GM10266 (cell line): ENCODE measurements around the gene CHPF.
A peak's percentile ranks its signal among the peaks of the same experiment; 100 is the strongest.

Experiments used
- DNase-seq: peaks from one replicate; pipeline ENCODE4 v3.0.0; 2012; ENCODE audit errors: extremely low spot score
- CTCF ChIP-seq: IDR thresholded peaks from 2 replicates; pipeline ENCODE4 v1.5.1; 2012; ENCODE audit warnings: mild to moderate bottlenecking, low read depth; ENCODE audit not compliant: control insufficient read depth, insufficient read depth; ENCODE audit errors: missing control alignments

CHPF gene

DNA sequence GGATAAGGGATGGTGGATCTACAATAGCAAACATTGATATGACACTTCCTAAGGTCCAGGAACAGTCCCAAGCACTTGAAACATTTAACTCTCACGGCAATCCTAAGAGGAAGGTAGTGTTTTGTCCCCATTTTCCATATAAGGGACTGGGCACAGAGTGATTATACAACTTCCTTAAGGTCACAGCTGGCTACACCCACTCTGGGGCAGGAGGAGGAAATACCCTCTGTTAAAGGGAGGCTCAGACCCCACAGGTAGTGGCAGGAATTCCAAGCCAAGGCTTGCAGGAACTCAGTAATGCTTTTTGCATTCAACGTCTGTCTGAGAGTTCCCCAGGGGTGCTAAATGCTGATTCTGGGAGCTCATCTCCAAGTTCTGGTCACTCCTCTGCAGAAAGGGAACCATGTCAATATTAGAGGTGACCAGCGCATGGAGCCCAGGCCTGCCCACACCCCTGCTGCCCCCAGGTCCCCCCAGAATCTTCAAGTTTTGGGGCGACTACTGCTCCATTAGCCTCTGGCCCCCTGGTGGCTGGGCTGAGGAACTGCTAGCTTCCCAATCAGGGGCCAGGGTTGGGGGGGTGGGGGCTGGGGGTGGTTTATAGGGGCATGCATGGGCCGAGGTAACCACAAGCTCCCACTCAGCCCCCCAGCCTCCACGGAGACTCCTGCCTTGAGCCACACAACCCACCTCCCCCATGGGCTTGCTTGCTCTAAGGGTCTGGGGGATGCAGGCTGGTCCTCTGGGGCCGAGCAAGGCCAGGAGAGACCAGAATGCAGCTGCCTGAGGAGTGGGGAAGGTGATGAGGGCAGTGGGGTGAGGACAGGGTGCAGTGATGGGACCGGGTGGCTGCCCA is 16.7 kb upstream of the CHPF start:
- TF ChIP-seq CTCF: peak; percentile 54
- peak; percentile 77 for DNase-seq

- DNase-seq: no peak
- TF ChIP-seq CTCF: no peak
These were observed 15.7 kb upstream of the CHPF start for GRCh38 chr2:219559156-219559915.

DNA sequence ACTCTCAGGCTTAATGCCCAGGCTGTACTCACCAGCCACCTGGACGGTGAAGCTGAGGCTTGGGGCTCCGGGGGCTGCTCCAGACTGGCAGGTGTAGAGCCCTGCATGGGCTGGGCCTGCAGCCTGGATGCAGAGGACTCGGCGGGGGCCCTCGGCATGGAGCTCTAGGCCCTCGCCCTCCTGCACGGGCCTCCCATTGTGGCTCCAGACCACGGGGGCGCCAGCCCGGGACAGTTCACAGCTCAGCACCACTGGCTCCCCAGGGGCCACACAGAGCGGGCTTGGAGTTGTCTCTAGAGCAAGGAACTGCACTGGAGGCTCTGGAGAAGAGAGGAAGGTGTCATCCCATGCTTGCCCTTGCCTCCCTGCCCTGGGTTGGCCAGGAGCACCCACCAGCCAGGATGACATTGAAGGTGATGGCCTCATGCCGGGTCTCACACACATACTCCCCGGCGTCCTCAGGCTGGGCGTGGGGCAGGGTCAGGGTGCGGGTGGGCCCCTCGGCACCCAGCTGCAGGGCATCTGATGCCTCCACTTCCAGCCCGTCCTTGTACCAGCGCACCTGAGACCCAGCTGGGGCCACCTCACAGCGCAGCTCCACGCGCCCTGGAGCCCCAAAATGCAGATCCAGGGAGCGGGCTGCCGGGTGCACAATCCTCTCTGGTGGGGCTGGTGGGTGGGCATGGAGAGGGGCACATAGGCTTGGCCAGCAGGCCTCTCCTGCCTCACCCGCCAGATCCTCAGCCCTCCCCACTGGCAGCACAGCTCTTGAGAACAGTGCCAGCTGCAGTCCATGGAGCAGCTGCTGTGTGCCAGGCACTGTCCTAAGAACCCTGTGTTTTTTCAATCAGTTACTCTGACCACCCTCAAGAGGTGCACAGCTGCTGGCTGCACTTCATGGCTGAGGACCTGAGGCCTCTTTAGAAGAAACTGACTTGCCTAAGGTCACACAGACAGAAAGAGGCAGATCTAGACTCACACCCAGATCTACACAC is 14.5 kb upstream of the CHPF start:
- no peak for TF ChIP-seq CTCF
- no peak for DNase-seq

GRCh38 chr2:219557320-219557719 is 13.7 kb upstream of the CHPF start:
- DNase-seq: no peak
- TF ChIP-seq CTCF: no peak

DNA sequence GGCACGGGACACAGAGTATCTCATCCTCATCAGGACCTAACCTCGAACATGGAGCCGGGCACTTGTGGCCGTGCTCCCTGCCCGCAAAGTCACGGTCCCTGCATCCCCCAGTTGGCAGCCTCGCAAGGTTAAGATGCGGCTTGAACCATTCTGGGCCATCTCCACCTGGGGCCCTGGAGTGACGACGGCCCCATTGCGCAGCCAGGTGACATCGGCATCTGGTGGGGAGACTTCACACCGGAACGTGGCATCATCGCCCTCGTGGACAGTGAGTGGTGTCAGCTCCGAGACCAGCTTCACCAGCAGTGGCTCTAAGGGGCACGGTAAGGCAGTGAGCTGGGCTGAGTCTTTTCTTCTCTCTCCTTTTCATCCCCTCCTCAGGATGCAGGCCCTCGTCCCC is 12.8 kb upstream of the CHPF start:
- DNase-seq: no peak
- TF ChIP-seq CTCF: no peak

DNA sequence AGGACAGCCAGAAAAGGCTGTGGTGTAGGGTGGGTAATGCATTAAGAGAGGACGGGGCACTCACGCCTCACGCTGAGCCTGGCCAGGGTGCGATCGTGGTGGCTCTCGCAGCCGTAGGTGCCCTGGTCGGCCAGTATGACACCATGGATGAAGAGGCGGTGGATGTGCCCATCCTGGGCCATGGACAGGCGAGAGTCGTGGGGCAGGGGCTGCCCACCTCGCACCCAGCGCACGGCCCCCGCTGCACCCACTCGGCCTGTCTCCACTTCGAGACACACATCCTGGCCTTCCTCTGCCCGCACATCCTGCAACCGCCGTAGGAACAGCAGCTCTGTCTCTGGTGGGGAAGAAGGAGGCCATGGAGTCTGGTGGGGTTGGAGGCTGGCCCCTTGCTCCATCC is 12.3 kb upstream of the CHPF start:
- no peak for DNase-seq
- no peak for TF ChIP-seq CTCF
